AG10803 (cell line): ENCODE data around the gene YEATS4.

Experiments
- DNase-seq: peaks from one replicate; pipeline ENCODE4 v3.0.0; 2010; ENCODE audit warnings: low read depth
- H3K4me3 ChIP-seq: 2 replicates; pipeline ENCODE4 v1.5.1; 2011; ENCODE audit warnings: mild to moderate bottlenecking, low read length, control low read depth
- CTCF ChIP-seq: conservative IDR thresholded peaks from 2 replicates; pipeline ENCODE4 v1.5.1; 2011; ENCODE audit warnings: mild to moderate bottlenecking, low read length, control low read depth, inconsistent platforms

Gene YEATS4

DNA sequence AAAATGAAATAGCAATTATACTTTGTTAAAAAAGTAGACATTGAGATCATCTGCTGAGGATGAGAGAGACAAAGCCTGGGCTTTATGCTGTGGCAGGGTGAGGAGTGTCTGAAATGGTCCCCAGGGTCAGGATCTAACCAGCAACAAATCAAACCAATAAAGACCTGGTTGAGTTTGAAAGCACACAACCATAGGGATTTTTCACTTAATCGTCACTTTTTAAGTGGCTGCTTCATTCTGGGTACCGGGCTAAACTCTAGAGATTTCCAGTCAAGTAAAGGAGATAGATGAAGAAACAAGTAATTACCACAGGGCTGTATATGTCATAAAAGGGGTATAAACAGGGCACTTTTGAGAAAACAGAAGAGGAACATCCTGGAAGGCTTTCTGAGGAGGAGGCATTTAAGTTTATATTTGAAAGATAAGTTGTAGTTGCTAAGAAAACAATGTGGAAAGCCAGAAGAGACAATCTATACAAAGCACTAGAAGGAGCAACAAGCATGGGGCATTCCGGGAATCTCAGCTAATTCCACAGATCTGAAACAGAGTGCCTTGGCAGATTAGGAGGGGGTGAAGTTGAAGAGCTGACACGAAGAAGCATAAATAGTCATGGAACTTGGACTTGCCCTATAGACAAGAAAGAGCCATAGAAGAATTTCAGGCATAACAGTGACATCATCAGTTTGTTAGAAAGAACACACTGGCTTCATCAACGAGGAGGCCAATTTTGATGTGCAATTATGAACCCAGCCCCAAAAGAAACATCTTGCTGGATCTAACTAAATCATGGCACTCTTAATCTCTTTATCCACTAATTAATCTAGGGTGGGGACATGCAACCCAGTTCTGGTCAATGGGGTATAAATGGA is 63.7 kb downstream of the YEATS4 start:
- no peak for TF ChIP-seq CTCF
- no peak for DNase-seq
- no peak overlapping the region for H3K4me3 ChIP-seq

- no peak for DNase-seq
- H3K4me3 ChIP-seq: no peak overlapping the region
- no peak for TF ChIP-seq CTCF
These were observed 65.9 kb downstream of the YEATS4 start for GRCh38 chr12:69425417-69425816.

- TF ChIP-seq CTCF: no peak
- DNase-seq: no peak
- H3K4me3 ChIP-seq: no peak overlapping the region
These were observed 69.0 kb downstream of the YEATS4 start for GRCh38 chr12:69428351-69429073.

DNA sequence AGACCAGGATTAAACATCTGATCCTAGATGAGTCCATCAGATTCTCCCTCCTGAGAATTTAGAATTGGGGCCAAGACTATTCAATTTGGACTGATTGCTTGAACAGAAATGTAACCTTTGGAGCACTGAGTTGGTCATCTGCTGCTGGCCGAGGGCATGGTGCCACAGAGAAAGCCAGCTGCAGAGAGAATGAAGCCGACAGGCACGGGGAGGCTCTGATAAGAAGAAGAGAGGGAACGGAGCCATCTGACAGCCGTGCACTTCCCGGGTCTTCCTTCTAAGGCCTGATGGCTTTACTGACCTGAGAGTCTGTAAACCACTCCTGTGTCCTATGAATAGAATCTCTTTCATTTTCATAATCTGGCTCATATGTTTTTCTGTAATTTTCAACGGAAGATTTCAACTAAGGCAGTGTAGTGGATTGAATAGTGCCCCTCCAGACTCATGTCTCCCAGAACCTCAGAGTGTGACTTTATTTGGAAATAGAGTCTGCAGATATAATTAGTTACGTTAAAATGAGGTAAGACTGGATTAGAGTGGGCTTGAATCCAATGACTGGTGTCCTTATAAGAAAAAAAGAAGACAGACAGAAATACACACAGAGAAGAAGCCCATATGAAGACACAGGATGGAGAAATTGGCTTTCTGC is 71.5 kb downstream of the YEATS4 start:
- no peak for TF ChIP-seq CTCF

GRCh38 chr12:69431591-69432222 is 72.2 kb downstream of the YEATS4 start:
- no peak overlapping the region for H3K4me3 ChIP-seq
- no peak for TF ChIP-seq CTCF
- no peak for DNase-seq

More for the DNA sequence above, 71.5 kb downstream of the YEATS4 start:
- no peak overlapping the region for H3K4me3 ChIP-seq
- no peak for DNase-seq

- H3K4me3 ChIP-seq: no peak overlapping the region
- TF ChIP-seq CTCF: no peak
- no peak for DNase-seq
These were observed 74.1 kb downstream of the YEATS4 start for GRCh38 chr12:69433653-69434052.
